SK-N-MC (cell line): ENCODE results near the gene FAM118A.
A peak's percentile ranks its signal among the peaks of the same experiment; 100 is the strongest.
"Not testable (repeated sequence)": the region's sequence is repeated elsewhere in the genome, so short reads cannot be mapped to it uniquely, and the experiment has no call there.

Experiments used
- DNase-seq: peaks from one replicate; pipeline ENCODE4 v3.0.0-alpha.2; 2011; ENCODE audit warnings: low read depth, low spot score
- H3K27ac ChIP-seq: fragments of 200-600 bp; sonication (generic); 2 replicates; pipeline ENCODE4 v1.5.1; 2016; ENCODE audit warnings: mixed run types
- H3K36me3 ChIP-seq: fragments of 200-600 bp; sonication (generic); 2 replicates; pipeline ENCODE4 v1.6.1; 2017; ENCODE audit warnings: antibody characterized with exemption, low read length, mixed read lengths; ENCODE audit not compliant: insufficient read depth
- H3K4me3 ChIP-seq: fragments of 200-600 bp; sonication (generic); 2 replicates; pipeline ENCODE4 v1.5.1; 2016
- H3K9ac ChIP-seq: fragments of 200-600 bp; sonication (generic); 2 replicates; pipeline ENCODE4 v1.8.0; 2017; ENCODE audit warnings: mixed run types, mixed read lengths; ENCODE audit not compliant: insufficient read length
- H3K9me3 ChIP-seq: fragments of 200-600 bp; sonication (generic); 2 replicates; pipeline ENCODE4 v1.6.1; 2017; ENCODE audit warnings: low read depth, mild to moderate bottlenecking, antibody characterized with exemption, low read length, moderate library complexity, mixed read lengths
- EZH2 ChIP-seq: fragments of 200-600 bp; sonication (generic); IDR thresholded peaks from one replicate; pipeline ENCODE4 v1.6.1; 2017; ENCODE audit warnings: antibody characterized with exemption
- FOXP2 ChIP-seq: optimal IDR thresholded peaks from 2 replicates; pipeline ENCODE3; 2011; ENCODE audit warnings: mild to moderate bottlenecking, moderate library complexity; ENCODE audit not compliant: insufficient read depth; ENCODE audit errors: extremely low read length, control extremely low read depth
- POLR2AphosphoS5 ChIP-seq: IDR thresholded peaks from 2 replicates; pipeline ENCODE4 v1.6.1; 2012; ENCODE audit warnings: mild to moderate bottlenecking, low read depth, low read length, borderline replicate concordance

FAM118A gene

DNA sequence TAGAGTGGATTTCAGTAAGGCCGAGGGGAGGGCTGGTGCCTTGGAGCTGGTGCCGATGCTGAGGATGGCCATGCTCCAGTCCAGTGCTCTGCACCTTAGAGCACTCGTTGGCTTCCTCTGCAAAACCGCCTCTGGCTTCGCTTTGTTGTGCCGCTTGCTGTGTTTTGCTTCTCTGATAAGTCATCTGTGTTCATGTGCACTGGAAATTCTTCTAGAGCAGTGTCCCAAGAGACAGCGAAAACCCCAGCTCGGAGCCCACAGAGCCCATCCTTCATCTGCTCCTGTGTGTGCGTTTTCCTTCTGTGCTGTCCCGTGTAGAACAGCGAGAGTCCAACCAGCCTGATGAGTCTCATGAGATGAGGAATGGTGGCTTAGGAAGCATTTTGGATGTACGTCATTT is 12.1 kb downstream of the FAM118A start:
- H3K9ac ChIP-seq = no peak overlapping the region
- no peak overlapping the region for H3K27ac ChIP-seq
- no peaks in the 10 kb centered on the region for H3K9me3 ChIP-seq
- no peak overlapping the region for H3K4me3 ChIP-seq
- peaks cover 20% of the 10 kb centered on the region; the same call in 1 of the 2 replicates for H3K36me3 ChIP-seq
- no peak for DNase-seq
- no peak for TF ChIP-seq EZH2
- no peak for TF ChIP-seq POLR2AphosphoS5
- no peak for TF ChIP-seq FOXP2

- Histone ChIP-seq H3K9ac (no peak overlapping the region), H3K4me3 (no peak overlapping the region), H3K9me3 (no peaks in the 10 kb centered on the region), H3K36me3 (peaks cover 28% of the 10 kb centered on the region; the same call in 1 of the 2 replicates), H3K27ac (no peak overlapping the region)
- DNase-seq = no peak
- TF ChIP-seq EZH2 = no peak
Observed at GRCh38 chr22:45322873-45323525, 13.3 kb downstream of the FAM118A start.

GRCh38 chr22:45323695-45324094 is 14.0 kb downstream of the FAM118A start:
- Histone ChIP-seq H3K27ac (no peak overlapping the region), H3K9me3 (no peaks in the 10 kb centered on the region), H3K36me3 (peaks cover 28% of the 10 kb centered on the region; the same call in 1 of the 2 replicates), H3K4me3 (no peak overlapping the region), H3K9ac (no peak overlapping the region)
- DNase-seq = no peak
- TF ChIP-seq POLR2AphosphoS5 (no peak), FOXP2 (no peak), EZH2 (no peak)

- Histone ChIP-seq H3K36me3 (peaks cover 28% of the 10 kb centered on the region; the same call in 1 of the 2 replicates), H3K27ac (no peak overlapping the region), H3K9ac (no peak overlapping the region), H3K9me3 (no peaks in the 10 kb centered on the region), H3K4me3 (no peak overlapping the region)
- DNase-seq = no peak
- no peak for TF ChIP-seq EZH2
- TF ChIP-seq FOXP2 = no peak
- no peak for TF ChIP-seq POLR2AphosphoS5
Observed at GRCh38 chr22:45324311-45324711, 14.6 kb downstream of the FAM118A start.

GRCh38 chr22:45328261-45328660 is 18.5 kb downstream of the FAM118A start:
- H3K4me3 ChIP-seq, DNase-seq, H3K27ac ChIP-seq, H3K9ac ChIP-seq, H3K9me3 ChIP-seq: not testable (repeated sequence)
- peaks cover 20% of the 10 kb centered on the region; the same call in 1 of the 2 replicates for H3K36me3 ChIP-seq

DNA sequence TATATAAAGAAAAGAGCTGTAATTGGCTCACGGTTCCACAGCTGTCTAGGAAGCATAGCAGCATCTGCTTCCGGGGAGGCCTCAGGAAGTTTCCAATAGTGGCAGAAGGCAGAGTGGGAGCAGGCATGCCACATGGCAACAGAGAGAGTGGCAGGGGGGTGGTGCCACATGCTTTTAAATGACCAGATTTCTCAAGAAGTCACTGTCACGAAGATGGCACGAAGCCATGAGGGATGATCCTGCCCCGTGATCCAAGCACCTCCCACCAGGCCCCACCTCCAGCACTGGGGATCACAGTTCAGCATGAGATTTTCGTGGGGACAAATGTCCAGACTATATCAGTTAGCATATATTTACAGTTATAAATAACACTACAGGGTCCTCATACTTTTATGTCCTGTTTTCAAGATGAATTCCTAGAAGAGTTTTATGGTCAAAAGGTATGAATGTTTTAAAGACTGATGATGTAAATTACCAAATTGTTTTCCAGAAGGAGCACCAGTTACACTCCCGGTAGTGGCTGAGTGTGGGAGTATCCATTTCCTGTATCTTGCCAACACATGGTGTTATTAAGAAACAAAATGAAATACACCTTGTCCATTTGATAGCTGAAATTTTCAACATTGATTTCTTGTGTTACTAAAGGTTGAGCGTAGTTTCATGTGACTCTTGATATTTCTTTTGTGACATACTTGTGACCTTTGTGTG is 19.2 kb downstream of the FAM118A start:
- H3K9ac ChIP-seq = no peak overlapping the region
- DNase-seq = no peak
- H3K27ac ChIP-seq = peak overlapping the region; percentile 25; the same call in 1 of the 2 replicates
- H3K4me3 ChIP-seq = no peak overlapping the region
- no peaks in the 10 kb centered on the region for H3K9me3 ChIP-seq
- peaks cover 14% of the 10 kb centered on the region for H3K36me3 ChIP-seq
- TF ChIP-seq FOXP2 (no peak), POLR2AphosphoS5 (no peak)

DNA sequence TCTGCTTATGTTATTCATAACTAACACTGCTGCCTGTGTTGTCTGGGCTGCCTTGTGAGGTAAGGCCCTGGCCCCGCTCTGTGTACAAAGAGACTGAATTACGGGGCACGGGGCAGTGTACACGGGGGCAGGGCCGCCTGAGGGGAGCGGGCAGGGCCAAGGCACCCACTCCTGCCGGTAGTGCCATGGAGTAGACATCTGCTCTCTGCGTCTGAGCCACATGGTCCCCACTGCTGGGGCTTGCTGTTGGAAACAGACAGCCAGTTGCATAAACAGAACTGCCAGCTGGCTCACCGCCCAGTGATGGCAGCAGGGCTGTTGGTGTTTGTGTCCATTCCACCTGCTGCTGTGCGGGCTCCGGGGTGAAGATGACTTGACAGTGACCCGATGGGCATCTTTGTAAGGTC is 19.8 kb downstream of the FAM118A start:
- H3K27ac ChIP-seq = no peak overlapping the region
- H3K4me3 ChIP-seq = no peak overlapping the region
- no peaks in the 10 kb centered on the region for H3K9me3 ChIP-seq
- no peak for DNase-seq
- H3K9ac ChIP-seq = no peak overlapping the region
- TF ChIP-seq FOXP2 (no peak), EZH2 (no peak), POLR2AphosphoS5 (no peak)
- peaks cover 15% of the 10 kb centered on the region for H3K36me3 ChIP-seq

DNA sequence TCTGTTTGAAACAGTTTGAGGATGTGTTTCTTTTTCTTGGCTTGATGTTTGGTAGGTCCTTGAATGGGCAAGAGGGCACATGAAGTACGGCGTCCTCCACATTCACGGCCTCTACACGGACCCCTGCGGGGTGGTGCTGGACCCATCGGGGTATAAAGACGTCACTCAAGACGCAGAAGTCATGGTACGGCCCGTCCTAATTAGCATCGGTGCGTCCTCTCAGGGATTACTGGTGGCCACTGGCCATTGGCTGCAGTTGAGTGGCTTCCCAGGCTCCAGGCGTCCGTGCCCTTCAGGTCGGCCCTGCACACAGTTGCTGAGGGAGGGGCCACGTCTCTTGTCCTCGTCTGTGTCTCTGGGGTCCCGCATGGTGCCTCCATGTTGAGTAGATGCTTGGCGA is 20.8 kb downstream of the FAM118A start:
- TF ChIP-seq POLR2AphosphoS5 (no peak), FOXP2 (no peak), EZH2 (no peak)
- H3K9me3 ChIP-seq = no peaks in the 10 kb centered on the region
- DNase-seq = no peak
- H3K36me3 ChIP-seq = peaks cover 25% of the 10 kb centered on the region
- no peak overlapping the region for H3K9ac ChIP-seq
- no peak overlapping the region for H3K4me3 ChIP-seq
- H3K27ac ChIP-seq = no peak overlapping the region

- H3K9ac ChIP-seq = no peak overlapping the region
- H3K36me3 ChIP-seq = peaks cover 25% of the 10 kb centered on the region
- H3K9me3 ChIP-seq = no peaks in the 10 kb centered on the region
- H3K27ac ChIP-seq = no peak overlapping the region
- no peak for TF ChIP-seq FOXP2
- TF ChIP-seq EZH2 = no peak
- TF ChIP-seq POLR2AphosphoS5 = no peak
- no peak overlapping the region for H3K4me3 ChIP-seq
- no peak for DNase-seq
Observed at GRCh38 chr22:45331486-45331885, 21.8 kb downstream of the FAM118A start.
